SK-N-MC (cell line): ENCODE measurements around the gene GATA2.

Experiments used
- EZH2 ChIP-seq: fragments of 200-600 bp; sonication (generic); IDR thresholded peaks from one replicate; pipeline ENCODE4 v1.6.1; 2017; ENCODE audit warnings: antibody characterized with exemption
- POLR2AphosphoS5 ChIP-seq: IDR thresholded peaks from 2 replicates; pipeline ENCODE4 v1.6.1; 2012; ENCODE audit warnings: mild to moderate bottlenecking, low read depth, low read length, borderline replicate concordance

DNA sequence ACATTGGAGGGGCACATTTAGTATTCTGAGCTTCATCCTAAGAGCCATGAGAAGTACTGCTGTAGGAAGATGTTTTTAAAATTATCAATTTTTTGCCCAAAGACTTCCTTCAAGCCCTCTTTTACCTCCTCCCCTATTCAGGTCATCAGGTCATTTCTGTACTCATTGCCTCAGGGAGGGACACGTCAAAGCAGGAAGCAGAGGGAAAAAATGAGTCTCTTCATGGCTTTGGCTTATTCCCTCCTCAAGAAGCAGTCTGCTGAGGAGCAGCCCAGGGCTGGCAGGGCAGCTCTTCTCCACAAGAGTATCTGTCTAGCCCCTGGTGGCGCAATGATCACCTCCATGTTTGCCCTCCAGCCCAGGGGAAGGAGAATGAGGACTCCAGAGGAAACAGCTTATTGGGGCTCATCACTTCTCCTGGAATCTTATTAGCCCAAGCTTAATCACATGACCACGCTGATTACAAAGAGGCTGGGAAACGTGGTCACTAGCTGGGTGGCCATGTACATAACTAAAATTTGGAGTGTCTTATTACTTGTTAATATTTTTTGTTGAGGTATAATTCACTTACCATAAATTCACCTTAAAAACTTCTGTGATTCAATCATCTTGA is 44.2 kb upstream of the GATA2 start:
- no peak for TF ChIP-seq EZH2
- no peak for TF ChIP-seq POLR2AphosphoS5
